NOMO-1 (cell line): ENCODE measurements around the gene VWF.
A peak's percentile ranks its signal among the peaks of the same experiment; 100 is the strongest.
"Not testable (repeated sequence)": the region's sequence is repeated elsewhere in the genome, so short reads cannot be mapped to it uniquely, and the experiment has no call there.

Experiments used
- DNase-seq, 2 experiments: peaks; one replicate each; lab custom pipeline; 2025; ENCODE audit not compliant: unreplicated experiment in 2 of 2; lab: John Stamatoyannopoulos, UW

VWF gene

DNA sequence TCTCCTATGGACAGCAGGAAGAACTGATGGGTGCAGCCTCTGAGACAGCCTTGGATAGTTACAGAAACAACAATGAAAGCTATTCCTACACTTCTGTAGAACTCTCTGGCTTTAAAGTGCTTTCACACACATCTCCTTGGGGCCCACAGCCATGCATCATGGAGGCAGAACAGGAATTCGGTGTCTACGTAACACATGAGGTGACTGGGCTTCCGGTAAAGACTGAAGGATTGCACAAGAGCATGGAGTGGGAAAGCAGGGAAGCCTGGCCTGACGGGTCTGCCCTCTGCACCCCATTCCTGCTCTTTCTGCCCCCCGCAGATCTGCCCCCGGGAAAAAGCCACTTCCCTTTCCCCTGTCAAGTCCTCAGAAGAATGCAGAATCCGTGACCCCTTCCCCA lies 82.6 kb downstream of the VWF start:
- DNase-seq, result no peak

DNA sequence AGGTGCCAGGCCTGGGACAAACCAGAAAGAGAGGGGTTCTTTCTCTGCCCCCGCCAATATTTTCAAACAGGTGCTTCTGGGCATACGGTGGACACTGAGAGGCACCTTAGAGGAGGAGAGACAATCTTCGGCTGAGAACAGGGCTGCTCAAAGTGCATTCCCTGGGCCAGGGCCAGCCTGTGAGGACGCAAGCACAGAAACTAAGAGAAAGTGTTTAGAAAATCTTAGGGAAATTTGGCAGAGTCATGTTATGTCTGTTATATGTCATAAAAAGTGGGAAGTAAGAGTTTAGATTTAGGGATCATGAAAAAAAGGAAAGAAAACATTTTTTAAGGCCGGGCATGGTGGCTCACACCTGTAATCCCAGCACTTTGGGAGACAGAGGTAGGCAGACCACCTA lies 83.7 kb downstream of the VWF start:
- DNase-seq, result no peak

DNA sequence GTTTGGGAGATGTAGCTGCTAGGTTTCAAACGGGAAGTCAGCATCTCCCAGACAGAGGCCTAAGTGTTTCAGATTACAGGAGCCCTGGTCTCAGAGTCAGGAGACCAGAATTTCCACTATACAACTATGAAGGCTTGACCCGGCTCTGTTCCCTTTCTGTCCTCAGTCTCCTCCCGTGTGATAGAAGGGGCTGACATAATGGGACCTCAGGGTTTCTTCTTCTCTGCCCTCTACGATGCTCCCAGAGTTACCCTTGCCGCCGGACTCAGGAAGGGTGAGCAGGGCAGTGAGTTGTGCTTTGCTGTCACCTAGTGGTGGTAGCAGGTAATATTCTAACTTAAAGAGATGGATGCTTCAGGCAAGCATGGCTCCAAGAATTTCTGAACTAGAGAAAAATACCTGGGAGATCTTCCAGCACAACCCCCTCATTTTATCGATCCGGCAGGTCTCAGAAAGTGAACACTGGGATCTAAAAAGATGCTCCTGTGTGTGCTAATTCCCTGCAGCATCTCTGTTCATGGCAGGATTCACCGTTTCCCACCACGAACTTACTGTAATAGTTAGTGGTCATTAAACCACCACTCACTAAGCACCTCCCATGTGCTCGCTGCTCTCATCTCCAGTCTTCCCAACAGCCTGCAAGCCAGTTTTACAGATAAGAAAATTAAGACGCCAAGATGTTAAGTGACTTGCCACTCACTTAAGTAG lies 84.4 kb downstream of the VWF start:
- DNase-seq, result peak; percentile 32 to 62

DNA sequence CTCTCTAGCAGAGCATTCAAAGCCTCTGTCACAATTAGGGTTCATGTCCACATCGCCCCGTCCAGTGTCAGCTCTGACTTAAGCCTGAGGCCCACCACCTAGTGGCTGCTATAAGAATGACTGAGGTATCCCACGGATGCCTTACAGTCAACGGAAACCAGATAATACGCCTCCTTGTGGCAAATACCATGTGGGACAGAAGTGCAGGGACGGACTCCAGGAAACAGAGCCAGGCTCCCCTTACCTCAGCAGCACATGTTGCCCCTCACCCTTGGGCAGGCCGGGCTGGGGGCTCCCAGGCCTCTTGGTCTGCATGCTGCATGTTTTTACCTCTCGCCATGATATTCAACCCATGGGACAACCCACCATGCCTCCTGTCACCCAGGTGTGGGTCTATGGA lies 86.3 kb downstream of the VWF start:
- peak; percentile 56 to 73 for DNase-seq

DNA sequence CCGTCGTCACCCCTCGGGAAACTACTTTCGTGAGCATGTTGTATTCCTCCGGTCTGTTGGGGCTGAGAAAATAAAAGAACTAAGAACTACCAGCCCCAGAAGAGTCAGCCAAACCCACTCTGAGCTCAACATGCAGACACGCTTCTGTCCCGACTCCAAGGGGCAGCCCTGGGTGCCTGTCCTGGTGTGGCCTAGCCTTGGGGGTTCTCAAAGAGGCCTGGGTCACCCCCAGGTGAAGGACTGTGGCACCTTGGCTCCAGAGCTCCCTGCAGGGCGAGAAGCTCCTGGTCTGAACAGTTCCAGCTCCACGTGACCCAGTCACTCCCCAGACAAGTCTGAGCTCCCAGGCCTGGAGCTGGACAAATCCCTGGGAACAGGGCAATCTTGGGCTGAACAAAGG lies 87.0 kb downstream of the VWF start:
- DNase-seq, result no peak

DNA sequence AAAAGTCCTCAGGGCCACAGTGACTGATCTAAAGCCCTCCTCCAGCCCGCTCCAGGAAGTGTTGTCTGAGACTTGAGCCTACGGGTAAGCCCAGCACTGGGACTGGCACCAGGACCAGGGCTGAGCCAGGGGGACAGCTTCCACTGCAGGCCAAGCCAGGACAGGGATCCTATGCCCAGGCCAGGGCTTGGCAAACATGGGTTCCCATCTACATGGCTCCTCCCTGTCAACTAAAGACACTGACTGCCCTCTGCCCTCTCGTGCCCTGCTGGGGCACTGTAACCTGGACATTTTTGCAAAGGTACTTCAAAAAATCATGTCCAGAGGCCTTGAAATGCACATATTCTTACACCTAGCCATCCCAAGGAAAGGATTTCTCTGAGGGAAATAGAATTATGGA lies 88.0 kb downstream of the VWF start:
- DNase-seq, result no peak

DNA sequence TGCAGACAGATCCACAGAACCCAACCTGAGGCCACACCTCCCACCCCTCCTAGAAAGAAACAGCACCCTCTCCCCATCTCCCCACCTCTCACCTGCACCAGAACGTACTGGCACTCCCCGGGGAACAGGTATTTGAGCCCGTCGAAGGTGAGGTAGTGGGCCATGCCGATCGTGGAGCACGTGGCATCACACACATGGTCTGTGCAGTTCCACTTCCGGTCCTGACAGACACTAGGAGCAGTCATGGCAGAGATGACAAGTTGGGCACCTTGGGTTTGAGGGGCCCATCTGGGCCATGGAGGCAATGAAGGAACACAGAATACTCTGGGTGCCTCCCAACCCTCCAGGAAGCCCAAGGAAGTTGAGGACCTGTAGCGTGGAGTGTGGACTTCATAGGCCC lies 89.9 kb downstream of the VWF start:
- no peak for DNase-seq

DNA sequence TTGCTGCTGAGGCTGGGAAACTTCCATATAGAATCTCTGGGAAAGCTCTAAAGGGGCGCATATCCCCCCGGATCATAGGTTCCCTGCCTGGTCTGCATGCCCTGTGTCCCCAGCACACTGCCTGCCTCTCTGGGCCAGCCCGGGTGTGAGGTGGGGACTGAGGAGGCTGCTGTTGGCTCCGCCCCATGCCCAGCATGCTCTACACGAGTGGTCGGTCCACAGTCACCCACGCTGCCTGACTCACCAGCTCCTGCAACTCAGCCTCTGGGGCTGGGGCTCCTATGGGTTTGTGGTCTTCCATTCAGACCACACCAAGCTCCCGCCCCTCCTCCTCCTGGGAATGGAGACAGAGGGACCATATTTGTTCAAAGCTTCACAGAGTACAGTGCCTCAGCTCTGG lies 90.9 kb downstream of the VWF start:
- no peak for DNase-seq

DNA sequence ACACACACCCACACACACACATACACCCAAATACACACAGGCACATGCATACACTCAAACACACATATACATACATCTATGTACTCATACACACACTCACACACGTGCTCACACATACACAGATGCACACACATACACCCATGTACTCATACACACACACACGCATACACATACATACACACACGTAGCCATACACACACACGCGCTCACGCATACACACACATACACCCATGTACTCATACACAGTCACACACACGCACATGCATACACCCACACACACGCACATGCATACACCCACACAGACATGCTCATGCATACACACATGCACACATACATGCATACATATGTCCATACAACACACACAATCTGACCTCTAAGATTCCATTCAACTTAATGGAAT lies 91.7 kb downstream of the VWF start:
- no peak for DNase-seq

DNA sequence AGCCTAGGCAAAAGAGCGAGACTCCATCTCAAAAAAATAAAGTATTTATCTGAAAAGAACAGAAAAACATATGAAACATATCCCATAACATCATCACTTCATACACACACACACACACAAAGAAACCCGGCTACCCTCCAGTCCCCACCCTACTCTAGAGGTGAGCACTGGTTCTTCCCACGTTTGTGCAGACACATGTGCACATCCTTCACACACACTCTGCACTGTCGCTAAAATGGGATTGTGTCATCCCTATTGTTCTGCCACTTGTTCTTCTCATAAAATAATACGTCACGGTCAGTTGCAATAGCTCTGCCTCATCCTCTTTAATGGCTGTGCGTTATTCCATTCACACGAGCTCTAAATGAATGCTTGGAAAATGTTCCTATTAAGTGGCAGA lies 93.5 kb downstream of the VWF start:
- DNase-seq, result no peak

DNA sequence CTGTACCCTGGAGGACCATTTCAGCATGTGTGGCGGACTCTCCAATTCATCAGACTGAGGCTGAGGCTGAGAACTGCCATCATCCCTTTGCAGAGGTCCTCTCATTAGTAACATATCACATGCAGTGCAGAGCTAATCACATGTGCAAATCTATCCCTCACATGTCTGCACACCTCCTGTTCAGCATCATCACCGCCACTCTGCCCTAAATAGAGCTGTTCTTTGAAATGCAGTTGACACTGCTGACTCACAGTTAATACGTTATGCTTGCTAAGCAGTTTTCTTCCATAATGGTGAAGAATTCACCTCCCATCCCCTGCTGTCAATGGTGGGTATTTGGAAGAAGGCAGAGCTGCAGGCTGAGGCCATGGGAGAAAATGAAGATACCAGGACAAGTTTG lies 94.4 kb downstream of the VWF start:
- DNase-seq, result no peak

DNA sequence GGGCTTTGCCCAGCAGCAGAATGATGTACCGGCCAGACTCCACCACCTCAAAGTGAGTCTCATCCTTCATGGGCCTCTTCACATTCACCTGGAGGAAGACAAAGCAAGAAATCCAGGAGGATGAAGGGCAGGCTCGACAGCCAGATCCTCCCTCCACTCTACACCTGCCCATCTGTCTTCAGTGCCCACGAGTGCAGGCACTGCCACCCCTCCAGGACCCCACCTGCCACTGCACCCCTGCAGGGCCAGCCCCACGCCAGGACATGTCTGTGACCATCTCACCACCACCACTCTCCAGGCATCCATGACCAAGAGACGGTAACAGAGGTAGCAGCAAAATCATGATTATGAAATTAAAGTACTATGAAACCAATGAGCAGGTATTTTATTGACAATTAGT lies 95.1 kb downstream of the VWF start:
- DNase-seq, result no peak

DNA sequence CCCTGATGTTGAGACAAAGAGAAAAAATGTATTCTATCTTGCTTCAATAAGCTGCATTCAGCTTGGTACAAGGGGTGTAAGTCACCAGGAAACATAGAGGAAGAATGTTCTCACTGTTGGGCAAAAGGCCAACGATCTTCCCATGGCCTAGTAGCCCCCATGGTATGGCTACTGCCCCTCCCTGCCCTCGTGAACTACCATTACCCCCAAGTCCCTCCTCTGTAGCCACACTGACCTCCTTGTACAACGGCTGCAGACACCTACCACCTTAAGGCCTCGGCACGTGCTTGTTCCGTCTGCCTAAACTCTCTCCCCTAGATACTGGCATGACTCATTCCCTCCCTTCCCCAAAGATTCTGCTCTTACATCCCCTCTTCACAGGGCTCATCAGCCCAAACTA lies 97.5 kb downstream of the VWF start:
- DNase-seq, result no peak

DNA sequence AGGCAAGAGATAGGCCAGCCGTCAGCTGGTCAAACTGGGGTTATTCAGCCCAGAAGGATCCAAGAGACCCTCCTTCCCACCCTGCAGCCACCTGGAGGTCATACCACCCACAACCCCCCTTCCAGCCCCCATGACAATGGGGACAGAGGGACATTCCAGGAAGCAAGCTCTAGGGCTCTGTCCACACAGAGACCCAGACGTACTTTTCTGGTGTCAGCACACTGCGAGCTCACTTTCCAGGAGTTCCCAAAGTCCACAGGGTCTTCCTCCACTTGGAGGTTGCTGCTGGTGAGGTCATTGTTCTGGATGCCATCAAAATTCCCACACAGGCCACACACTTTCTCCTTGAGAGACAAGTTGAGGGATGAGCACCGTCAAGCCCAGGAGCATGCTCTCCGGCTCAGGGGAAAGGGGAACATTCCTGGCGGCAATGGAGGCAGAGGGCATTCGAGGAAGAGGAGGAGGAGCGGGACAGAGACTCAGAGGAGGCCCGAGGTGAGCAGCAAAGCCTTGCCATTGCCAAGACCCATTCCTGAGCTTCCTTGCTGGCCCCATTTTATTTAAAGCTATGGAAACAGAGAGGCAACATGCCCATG lies 98.7 kb downstream of the VWF start:
- not testable (repeated sequence) for DNase-seq

DNA sequence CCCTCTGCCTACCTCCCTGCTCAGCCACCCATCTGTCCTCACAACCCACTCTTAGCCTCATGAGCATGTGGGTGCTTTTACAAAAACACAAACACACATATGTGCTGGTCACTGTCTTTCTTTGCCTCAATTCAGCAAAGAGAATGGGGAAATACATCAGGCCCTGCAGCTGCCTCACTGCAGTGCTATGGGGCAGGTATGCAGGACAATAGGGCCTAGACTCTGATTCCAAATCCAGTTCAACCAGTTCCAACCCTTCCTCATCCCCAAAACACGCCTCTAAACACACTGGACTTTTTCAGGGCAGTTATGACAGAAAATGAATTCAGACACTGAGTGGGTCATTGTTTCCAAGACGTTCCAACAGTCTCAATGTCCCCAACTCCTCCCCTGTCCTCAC lies 100.4 kb downstream of the VWF start:
- not testable (repeated sequence) for DNase-seq

DNA sequence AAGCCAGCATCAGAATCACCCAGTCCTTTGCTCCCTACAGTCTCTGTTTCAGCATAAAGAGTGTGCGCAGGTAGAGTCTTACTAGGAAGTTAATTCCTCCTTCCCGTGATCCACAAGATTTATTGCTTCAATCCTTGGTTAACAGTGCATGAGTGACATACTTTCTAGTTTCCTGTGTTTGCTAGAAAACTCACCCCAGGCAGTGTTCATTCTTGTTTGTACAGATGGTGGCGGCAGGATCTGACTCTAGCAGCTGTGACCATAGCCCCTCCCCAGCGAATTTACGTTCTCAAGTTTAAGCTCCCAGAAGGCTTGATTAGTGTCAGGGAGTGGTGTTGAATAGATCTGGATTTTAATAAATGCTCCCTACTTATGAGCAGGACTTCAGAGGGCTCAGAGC lies 103.5 kb downstream of the VWF start:
- no peak for DNase-seq

DNA sequence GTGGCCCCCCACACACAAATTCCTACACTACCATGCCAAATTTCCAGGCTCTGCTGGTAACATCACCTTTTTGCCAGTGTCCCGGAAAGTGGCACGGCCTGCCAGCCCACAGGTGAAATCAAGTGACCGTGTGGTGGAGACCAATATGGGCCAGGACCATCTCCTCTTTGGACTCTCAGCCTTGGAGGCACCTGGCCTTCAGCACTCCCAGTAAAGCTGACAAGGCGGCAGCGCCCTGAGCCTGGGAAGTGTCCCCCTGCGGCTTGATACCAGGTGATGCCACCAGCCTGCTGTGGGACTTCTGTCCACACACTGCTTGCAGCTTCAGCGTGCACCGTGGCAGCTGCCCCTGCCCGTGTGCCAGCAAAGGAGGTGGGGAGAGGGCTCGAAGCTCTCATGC lies 104.0 kb downstream of the VWF start:
- DNase-seq, result not testable (repeated sequence)

DNA sequence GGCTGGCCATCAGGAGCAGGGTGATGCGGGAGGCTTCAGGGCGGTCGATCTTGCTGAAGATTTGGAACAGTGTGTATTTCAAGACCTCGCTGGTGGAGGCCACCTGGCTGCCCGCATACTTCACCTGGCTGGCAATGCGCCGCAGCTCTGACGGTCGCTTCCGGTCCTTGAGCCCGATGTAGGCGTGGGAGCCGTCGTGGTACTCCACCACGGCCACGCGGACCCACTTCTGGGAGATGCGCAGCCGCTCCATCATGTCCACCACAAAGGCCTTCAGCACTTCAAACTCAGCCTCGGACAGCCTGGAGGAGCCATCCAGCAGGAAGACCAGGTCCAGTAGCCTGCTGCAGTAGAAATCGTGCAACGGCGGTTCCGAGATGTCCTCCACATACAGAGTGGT lies 105.2 kb downstream of the VWF start:
- DNase-seq, result not testable (repeated sequence)

DNA sequence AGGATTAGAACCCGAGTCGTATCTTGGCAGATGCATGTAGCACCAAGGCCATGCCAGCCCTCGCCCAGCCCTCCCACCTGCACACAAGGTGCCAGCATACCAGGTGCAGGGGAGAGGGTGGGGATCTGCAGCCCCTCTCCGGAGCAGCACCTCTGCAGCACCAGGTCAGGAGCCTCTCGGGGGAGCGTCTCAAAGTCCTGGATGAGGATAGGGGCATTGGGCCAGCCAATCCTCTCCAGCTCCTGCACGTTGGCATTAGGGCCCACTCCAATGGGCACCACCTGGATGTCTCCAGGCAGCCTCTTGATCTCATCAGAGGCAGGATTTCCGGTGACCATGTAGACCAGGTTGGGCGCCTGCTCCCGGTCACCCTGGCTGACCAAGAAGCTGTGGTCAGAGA lies 106.2 kb downstream of the VWF start:
- no peak for DNase-seq

DNA sequence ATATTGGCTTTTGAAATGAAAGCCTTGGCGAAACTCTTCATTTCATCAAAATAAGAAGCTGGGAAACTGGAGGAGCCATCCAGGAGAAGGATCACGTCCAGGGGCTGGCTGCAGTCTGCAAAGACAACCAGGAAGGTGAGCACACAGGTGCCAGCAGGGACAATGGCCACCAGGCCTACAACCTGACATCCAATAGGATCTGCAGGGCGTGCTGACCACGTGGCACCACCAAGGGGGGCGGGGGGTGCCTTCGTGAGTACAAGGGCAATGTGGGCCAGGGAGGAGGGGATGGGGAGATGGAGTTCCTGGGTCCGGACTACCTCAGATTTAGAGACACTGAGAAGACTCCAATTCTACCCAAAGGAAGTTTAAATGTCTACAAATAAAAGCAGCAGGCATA lies 107.7 kb downstream of the VWF start:
- no peak for DNase-seq

DNA sequence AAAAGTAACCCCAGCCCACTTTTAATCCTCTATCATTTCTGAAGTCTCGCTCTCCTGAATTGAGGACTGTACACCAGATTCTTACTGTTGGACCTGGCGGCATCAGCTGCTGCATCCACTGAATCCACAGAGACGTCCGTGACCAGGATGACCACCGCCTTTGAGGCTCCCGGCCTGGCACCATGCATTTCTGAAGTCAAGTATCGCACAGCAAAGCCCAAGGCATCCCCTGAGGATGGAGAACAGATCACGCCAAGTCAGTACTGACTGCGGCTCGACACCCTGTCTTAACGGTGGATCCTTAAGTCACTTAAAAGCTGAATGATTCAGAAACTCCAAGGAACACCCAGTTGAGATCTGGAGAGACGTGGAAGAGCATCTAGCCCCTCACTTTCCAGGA lies 108.5 kb downstream of the VWF start:
- DNase-seq, result not testable (repeated sequence)

DNA sequence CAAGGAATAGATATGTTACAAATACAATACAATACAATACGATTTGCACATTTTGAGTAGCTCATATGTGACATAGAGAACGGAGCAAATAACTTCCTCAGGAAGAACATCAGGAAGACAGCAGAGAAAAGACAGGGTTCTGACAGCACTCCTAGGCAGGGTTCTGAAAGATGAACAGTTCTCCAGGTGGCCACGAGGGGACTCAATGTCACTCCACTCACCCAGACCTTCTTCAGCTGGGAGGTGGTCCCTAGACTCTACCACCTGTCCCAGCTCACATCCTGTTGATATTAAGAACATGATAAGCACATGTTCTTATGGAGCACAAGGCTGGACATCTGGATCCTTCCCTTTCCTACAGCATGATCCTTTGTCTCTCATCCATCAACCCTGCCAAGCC lies 109.2 kb downstream of the VWF start:
- not testable (repeated sequence) for DNase-seq
